Measurements from ENCODE around the gene FAM241B. TPM values are rescaled to one million over a fixed set of nuclear protein-coding genes. Genes with fewer than 3 reads are reported as not detected.
A peak's percentile ranks its signal among the peaks of the same experiment; 100 is the strongest.

Gene FAM241B
- total RNA-seq, 1 experiment from 2014 or later = 18.0 TPM

DNA sequence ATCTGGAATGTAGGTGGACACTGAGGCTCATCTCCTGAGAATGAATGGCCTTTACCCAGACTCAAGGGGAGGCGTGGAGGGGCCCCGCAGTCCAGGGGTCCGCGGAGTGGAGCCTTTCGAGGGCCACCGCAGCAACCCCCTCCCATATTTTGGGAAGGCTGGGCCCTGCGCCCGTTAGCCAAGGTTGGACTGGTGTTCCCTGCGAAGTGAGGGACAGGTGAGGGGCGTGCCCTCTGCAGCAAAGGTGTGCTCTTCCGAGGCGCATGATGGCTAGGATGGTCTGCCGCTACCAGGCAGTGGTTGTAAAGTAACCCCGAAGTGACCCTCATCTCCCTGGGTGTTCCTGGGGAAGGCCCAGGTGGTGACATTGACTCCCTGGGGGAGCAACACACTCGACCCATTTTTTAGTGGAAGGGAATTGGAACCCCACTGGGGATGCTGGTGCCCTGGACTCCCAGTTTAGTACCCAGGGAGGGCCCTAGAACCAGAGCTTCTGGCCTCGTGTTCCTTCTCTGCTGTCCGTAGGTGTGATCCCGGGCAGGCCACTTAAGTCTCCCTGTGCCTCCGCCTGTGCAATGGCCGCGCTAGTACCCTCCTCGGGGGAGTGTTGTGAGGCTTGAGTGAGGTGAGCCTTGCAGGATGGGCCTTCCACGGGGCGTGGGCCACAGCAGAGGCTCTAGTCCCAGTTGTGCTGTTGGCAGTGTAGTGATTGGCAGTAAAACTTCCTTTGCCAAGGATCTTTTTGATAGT is 779 bp downstream of the FAM241B start:
- Histone ChIP-seq H4K20me1 (ENCODE audit: insufficient read depth) (no peaks in the 10 kb centered on the region), H3K4me3 (replicated peaks in 1 of 2; ENCODE audit: low read depth in 1 of 2, low read length in 2 of 2) (peak overlapping the region; percentile 82 to 95), H3K4me2 (ENCODE audit: low read length) (peak overlapping the region; percentile 97), H3K36me3 (ENCODE audit: control insufficient read depth in 1 of 2, insufficient read depth in 2 of 2, low read length in 2 of 2) (peaks cover 7 to 8% of the 10 kb centered on the region in 2 experiments; a peak in 3 of 4 replicates), H2AFZ (ENCODE audit: low read depth, low read length, poor library complexity, severe bottlenecking) (no peak overlapping the region), H3K9me3 (ENCODE audit: control insufficient read depth in 1 of 2, insufficient read depth in 1 of 2, low read depth in 1 of 2, low read length in 2 of 2) (no peaks in the 10 kb centered on the region), H3K79me2 (ENCODE audit: insufficient read depth, low read length) (peaks cover 15% of the 10 kb centered on the region), H3K9ac (ENCODE audit: low read length) (peak overlapping the region; percentile 67), H3K27me3 (ENCODE audit: insufficient read depth, low read length) (no peaks in the 10 kb centered on the region), H3K9me2 (ENCODE audit: insufficient read depth) (no peaks in the 10 kb centered on the region), H3K4me1 (ENCODE audit: control insufficient read depth in 1 of 2, insufficient read depth in 2 of 2, low read length in 2 of 2) (peaks cover 2 to 15% of the 10 kb centered on the region in 2 experiments; a peak in 3 of 4 replicates), H3K27ac (ENCODE audit: low read depth, low read length) (peak overlapping the region; percentile 73; the same call in 1 of the 2 replicates)
- ChIA-PET POLR2A (no interaction called here), RAD21 (ENCODE audit: low non-redundant PET in 1 of 2, low total read pairs in 2 of 2, uncharacterized antibody in 2 of 2, unreplicated experiment in 2 of 2) (no interaction called here), CTCF (interaction anchor here (2.2 kb wide), 1 partner anchor 115 kb away, joined by 9 read pairs; no protein-coding TSS in a partner anchor)
- ATAC-seq = peak; percentile 18
- intact Hi-C loops (cut with micrococcal nuclease) = no loop called here
- TF ChIP-seq FOSL1 (IDR thresholded peaks at IDR 0.05; ENCODE audit: low read depth) (no peak), SRF (IDR thresholded peaks at IDR 0.05; ENCODE audit: low read depth) (no peak), RAD21 (IDR thresholded peaks at IDR 0.05; ENCODE audit: low read depth) (no peak), POLR2AphosphoS5 (IDR thresholded peaks at IDR 0.05; ENCODE audit: low read depth, low read length) (no peak), JUND (IDR thresholded peaks at IDR 0.05) (no peak), SP1 (IDR thresholded peaks at IDR 0.05; ENCODE audit: low read depth) (no peak), EGR1 (IDR thresholded peaks at IDR 0.05; ENCODE audit: low read depth) (no peak), EZH2 (IDR thresholded peaks at IDR 0.05) (no peak), CBX3 (IDR thresholded peaks at IDR 0.05; ENCODE audit: low read depth) (no peak), YY1 (IDR thresholded peaks at IDR 0.05; ENCODE audit: extremely low read depth, insufficient replicate concordance, low read depth, low read length) (no peak)
- TF ChIP-seq, protein P1, sequence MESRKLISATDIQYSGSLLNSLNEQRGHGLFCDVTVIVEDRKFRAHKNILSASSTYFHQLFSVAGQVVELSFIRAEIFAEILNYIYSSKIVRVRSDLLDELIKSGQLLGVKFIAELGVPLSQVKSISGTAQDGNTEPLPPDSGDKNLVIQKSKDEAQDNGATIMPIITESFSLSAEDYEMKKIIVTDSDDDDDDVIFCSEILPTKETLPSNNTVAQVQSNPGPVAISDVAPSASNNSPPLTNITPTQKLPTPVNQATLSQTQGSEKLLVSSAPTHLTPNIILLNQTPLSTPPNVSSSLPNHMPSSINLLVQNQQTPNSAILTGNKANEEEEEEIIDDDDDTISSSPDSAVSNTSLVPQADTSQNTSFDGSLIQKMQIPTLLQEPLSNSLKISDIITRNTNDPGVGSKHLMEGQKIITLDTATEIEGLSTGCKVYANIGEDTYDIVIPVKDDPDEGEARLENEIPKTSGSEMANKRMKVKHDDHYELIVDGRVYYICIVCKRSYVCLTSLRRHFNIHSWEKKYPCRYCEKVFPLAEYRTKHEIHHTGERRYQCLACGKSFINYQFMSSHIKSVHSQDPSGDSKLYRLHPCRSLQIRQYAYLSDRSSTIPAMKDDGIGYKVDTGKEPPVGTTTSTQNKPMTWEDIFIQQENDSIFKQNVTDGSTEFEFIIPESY (IDR thresholded peaks at IDR 0.05; ENCODE audit: extremely low read depth, insufficient replicate concordance, low read length) = no peak
- TF ChIP-seq, protein P2, sequence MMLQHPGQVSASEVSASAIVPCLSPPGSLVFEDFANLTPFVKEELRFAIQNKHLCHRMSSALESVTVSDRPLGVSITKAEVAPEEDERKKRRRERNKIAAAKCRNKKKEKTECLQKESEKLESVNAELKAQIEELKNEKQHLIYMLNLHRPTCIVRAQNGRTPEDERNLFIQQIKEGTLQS (IDR thresholded peaks at IDR 0.05) = no peak
- TF ChIP-seq, protein P3, sequence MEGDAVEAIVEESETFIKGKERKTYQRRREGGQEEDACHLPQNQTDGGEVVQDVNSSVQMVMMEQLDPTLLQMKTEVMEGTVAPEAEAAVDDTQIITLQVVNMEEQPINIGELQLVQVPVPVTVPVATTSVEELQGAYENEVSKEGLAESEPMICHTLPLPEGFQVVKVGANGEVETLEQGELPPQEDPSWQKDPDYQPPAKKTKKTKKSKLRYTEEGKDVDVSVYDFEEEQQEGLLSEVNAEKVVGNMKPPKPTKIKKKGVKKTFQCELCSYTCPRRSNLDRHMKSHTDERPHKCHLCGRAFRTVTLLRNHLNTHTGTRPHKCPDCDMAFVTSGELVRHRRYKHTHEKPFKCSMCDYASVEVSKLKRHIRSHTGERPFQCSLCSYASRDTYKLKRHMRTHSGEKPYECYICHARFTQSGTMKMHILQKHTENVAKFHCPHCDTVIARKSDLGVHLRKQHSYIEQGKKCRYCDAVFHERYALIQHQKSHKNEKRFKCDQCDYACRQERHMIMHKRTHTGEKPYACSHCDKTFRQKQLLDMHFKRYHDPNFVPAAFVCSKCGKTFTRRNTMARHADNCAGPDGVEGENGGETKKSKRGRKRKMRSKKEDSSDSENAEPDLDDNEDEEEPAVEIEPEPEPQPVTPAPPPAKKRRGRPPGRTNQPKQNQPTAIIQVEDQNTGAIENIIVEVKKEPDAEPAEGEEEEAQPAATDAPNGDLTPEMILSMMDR (IDR thresholded peaks at IDR 0.05 in 2 of 3, conservative IDR thresholded peaks at IDR 0.05 in 1 of 3; ENCODE audit: borderline replicate concordance in 1 of 3, insufficient read depth in 1 of 3, low read depth in 2 of 3, low read length in 2 of 3) = no peak
- TF ChIP-seq, protein P4, sequence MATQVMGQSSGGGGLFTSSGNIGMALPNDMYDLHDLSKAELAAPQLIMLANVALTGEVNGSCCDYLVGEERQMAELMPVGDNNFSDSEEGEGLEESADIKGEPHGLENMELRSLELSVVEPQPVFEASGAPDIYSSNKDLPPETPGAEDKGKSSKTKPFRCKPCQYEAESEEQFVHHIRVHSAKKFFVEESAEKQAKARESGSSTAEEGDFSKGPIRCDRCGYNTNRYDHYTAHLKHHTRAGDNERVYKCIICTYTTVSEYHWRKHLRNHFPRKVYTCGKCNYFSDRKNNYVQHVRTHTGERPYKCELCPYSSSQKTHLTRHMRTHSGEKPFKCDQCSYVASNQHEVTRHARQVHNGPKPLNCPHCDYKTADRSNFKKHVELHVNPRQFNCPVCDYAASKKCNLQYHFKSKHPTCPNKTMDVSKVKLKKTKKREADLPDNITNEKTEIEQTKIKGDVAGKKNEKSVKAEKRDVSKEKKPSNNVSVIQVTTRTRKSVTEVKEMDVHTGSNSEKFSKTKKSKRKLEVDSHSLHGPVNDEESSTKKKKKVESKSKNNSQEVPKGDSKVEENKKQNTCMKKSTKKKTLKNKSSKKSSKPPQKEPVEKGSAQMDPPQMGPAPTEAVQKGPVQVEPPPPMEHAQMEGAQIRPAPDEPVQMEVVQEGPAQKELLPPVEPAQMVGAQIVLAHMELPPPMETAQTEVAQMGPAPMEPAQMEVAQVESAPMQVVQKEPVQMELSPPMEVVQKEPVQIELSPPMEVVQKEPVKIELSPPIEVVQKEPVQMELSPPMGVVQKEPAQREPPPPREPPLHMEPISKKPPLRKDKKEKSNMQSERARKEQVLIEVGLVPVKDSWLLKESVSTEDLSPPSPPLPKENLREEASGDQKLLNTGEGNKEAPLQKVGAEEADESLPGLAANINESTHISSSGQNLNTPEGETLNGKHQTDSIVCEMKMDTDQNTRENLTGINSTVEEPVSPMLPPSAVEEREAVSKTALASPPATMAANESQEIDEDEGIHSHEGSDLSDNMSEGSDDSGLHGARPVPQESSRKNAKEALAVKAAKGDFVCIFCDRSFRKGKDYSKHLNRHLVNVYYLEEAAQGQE (IDR thresholded peaks at IDR 0.05; ENCODE audit: low read depth) = no peak
- TF ChIP-seq, protein P5, sequence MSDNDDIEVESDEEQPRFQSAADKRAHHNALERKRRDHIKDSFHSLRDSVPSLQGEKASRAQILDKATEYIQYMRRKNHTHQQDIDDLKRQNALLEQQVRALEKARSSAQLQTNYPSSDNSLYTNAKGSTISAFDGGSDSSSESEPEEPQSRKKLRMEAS (IDR thresholded peaks at IDR 0.05) = no peak
- no peak for DNase-seq (ENCODE audit: low read depth, low spot score)
- TSS peak; percentile 44 for BruUV-seq (replicated peaks)

Data from HCT116 (cell line).